ENCODE measurements around the gene NCAPG2. TPM values are rescaled to one million over a fixed set of nuclear protein-coding genes. Genes with fewer than 3 reads are reported as not detected.

NCAPG2 gene
- total and polyA plus RNA-seq, 4 experiments from 2014 or later = 7.2 to 17.9 (median 13.9) TPM

- POLR2A ChIA-PET (ENCODE audit: partially characterized antibody) = no interaction called here
- CTCF ChIA-PET (ENCODE audit: partially characterized antibody) = interaction anchor here (1.4 kb wide), 1 partner anchor 358 kb away, joined by 5 read pairs; no protein-coding TSS in a partner anchor
- no peak overlapping the region for H3K27ac ChIP-seq (ENCODE audit: low read depth, low read length)
- Mint-ChIP-seq H3K4me1 (no peaks in the 10 kb centered on the region), H3K27me3 (no peaks in the 10 kb centered on the region), H3K27ac (no peak overlapping the region), H3K9me3 (no peaks in the 10 kb centered on the region), H3K36me3 (peaks cover 0 to under 1% of the 10 kb centered on the region in 2 donors), H3K4me3 (no peak overlapping the region)
- no peaks in the 10 kb centered on the region for H3K4me1 ChIP-seq (ENCODE audit: insufficient read depth, low read length)
- intact Hi-C loops (cut with micrococcal nuclease) = no loop called here
- no peaks in the 10 kb centered on the region for H3K9me3 ChIP-seq (ENCODE audit: control insufficient read depth in 1 of 2, low read length in 2 of 2)
- no peaks in the 10 kb centered on the region for H3K36me3 ChIP-seq (ENCODE audit: insufficient read depth, low read length)
- H3K27me3 ChIP-seq (ENCODE audit: insufficient read depth, low read length) = no peaks in the 10 kb centered on the region
- DNase-seq = no peak
- no peak overlapping the region for H3K4me3 ChIP-seq (ENCODE audit: low read length in 2 of 2)
Observed at GRCh38 chr7:158618745-158619140, 85.9 kb downstream of the NCAPG2 start.

GRCh38 chr7:158617737-158618128 lies 86.9 kb downstream of the NCAPG2 start:
- no peak for DNase-seq
- Mint-ChIP-seq H3K36me3 (no peaks in the 10 kb centered on the region), H3K27ac (no peak overlapping the region), H3K4me1 (peaks cover 0 to 10% (median 1%) of the 10 kb centered on the region in 4 donors), H3K9me3 (no peaks in the 10 kb centered on the region), H3K27me3 (no peaks in the 10 kb centered on the region), H3K4me3 (no peak overlapping the region)
- Histone ChIP-seq H3K4me3 (ENCODE audit: low read length in 2 of 2) (no peak overlapping the region), H3K27me3 (ENCODE audit: insufficient read depth, low read length) (no peaks in the 10 kb centered on the region), H3K9me3 (ENCODE audit: control insufficient read depth in 1 of 2, low read length in 2 of 2) (no peaks in the 10 kb centered on the region), H3K27ac (ENCODE audit: low read depth, low read length) (no peak overlapping the region), H3K4me1 (ENCODE audit: insufficient read depth, low read length) (no peaks in the 10 kb centered on the region), H3K36me3 (ENCODE audit: insufficient read depth, low read length) (no peaks in the 10 kb centered on the region)
- ChIA-PET POLR2A (ENCODE audit: partially characterized antibody) (no interaction called here), CTCF (ENCODE audit: partially characterized antibody) (no interaction called here)
- intact Hi-C loops (cut with micrococcal nuclease) = no loop called here

- Mint-ChIP-seq H3K36me3 (no peaks in the 10 kb centered on the region), H3K27ac (no peak overlapping the region), H3K9me3 (no peaks in the 10 kb centered on the region), H3K4me1 (peaks cover 0 to 10% (median 1%) of the 10 kb centered on the region in 4 donors), H3K4me3 (no peak overlapping the region), H3K27me3 (no peaks in the 10 kb centered on the region)
- no peaks in the 10 kb centered on the region for H3K27me3 ChIP-seq (ENCODE audit: insufficient read depth, low read length)
- POLR2A ChIA-PET (ENCODE audit: partially characterized antibody) = no interaction called here
- no peaks in the 10 kb centered on the region for H3K36me3 ChIP-seq (ENCODE audit: insufficient read depth, low read length)
- CTCF ChIA-PET (ENCODE audit: partially characterized antibody) = no interaction called here
- no peaks in the 10 kb centered on the region for H3K4me1 ChIP-seq (ENCODE audit: insufficient read depth, low read length)
- no peak overlapping the region for H3K4me3 ChIP-seq (ENCODE audit: low read length in 2 of 2)
- intact Hi-C loops (cut with micrococcal nuclease) = no loop called here
- no peak overlapping the region for H3K27ac ChIP-seq (ENCODE audit: low read depth, low read length)
- no peak for DNase-seq
- H3K9me3 ChIP-seq (ENCODE audit: control insufficient read depth in 1 of 2, low read length in 2 of 2) = no peaks in the 10 kb centered on the region
Observed at GRCh38 chr7:158616050-158616449, 88.6 kb downstream of the NCAPG2 start.

- no peaks in the 10 kb centered on the region for H3K27me3 Mint-ChIP-seq
- Histone ChIP-seq H3K36me3 (ENCODE audit: insufficient read depth, low read length) (no peaks in the 10 kb centered on the region), H3K9me3 (ENCODE audit: control insufficient read depth in 1 of 2, low read length in 2 of 2) (no peaks in the 10 kb centered on the region), H3K4me1 (ENCODE audit: insufficient read depth, low read length) (no peaks in the 10 kb centered on the region), H3K4me3 (ENCODE audit: low read length in 2 of 2) (no peak overlapping the region), H3K27me3 (ENCODE audit: insufficient read depth, low read length) (no peaks in the 10 kb centered on the region), H3K27ac (ENCODE audit: low read depth, low read length) (no peak overlapping the region)
- POLR2A ChIA-PET (ENCODE audit: partially characterized antibody) = no interaction called here
- H3K9me3 Mint-ChIP-seq = no peaks in the 10 kb centered on the region
- no peak overlapping the region for H3K4me3 Mint-ChIP-seq
- CTCF ChIA-PET (ENCODE audit: partially characterized antibody) = interaction anchor here (1.1 kb wide), 1 partner anchor 362 kb away, joined by 3 read pairs; no protein-coding TSS in a partner anchor
- intact Hi-C loops (cut with micrococcal nuclease) = no loop called here
- H3K4me1 Mint-ChIP-seq = peaks cover 0 to 10% (median 1%) of the 10 kb centered on the region in 4 donors
- no peak overlapping the region for H3K27ac Mint-ChIP-seq
- H3K36me3 Mint-ChIP-seq = no peaks in the 10 kb centered on the region
- no peak for DNase-seq
Observed at GRCh38 chr7:158614700-158615099, 89.9 kb downstream of the NCAPG2 start.

- Mint-ChIP-seq H3K4me1 (peaks cover 0 to 10% (median 1%) of the 10 kb centered on the region in 4 donors), H3K4me3 (no peak overlapping the region), H3K27me3 (no peaks in the 10 kb centered on the region), H3K27ac (peak overlapping the region in 1 of 7 donors; percentile 23), H3K36me3 (no peaks in the 10 kb centered on the region), H3K9me3 (no peaks in the 10 kb centered on the region)
- Histone ChIP-seq H3K4me1 (ENCODE audit: insufficient read depth, low read length) (no peaks in the 10 kb centered on the region), H3K27me3 (ENCODE audit: insufficient read depth, low read length) (no peaks in the 10 kb centered on the region), H3K9me3 (ENCODE audit: control insufficient read depth in 1 of 2, low read length in 2 of 2) (no peaks in the 10 kb centered on the region), H3K27ac (ENCODE audit: low read depth, low read length) (no peak overlapping the region), H3K4me3 (ENCODE audit: low read length in 2 of 2) (no peak overlapping the region), H3K36me3 (ENCODE audit: insufficient read depth, low read length) (no peaks in the 10 kb centered on the region)
- CTCF ChIA-PET (ENCODE audit: partially characterized antibody) = no interaction called here
- DNase-seq = no peak
- intact Hi-C loops (cut with micrococcal nuclease) = no loop called here
- POLR2A ChIA-PET (ENCODE audit: partially characterized antibody) = no interaction called here
Observed at GRCh38 chr7:158613481-158613880, 91.1 kb downstream of the NCAPG2 start.

GRCh38 chr7:158612546-158612945 lies 92.1 kb downstream of the NCAPG2 start:
- Histone ChIP-seq H3K9me3 (ENCODE audit: control insufficient read depth in 1 of 2, low read length in 2 of 2) (no peaks in the 10 kb centered on the region), H3K4me3 (ENCODE audit: low read length in 2 of 2) (no peak overlapping the region), H3K4me1 (ENCODE audit: insufficient read depth, low read length) (no peaks in the 10 kb centered on the region), H3K27me3 (ENCODE audit: insufficient read depth, low read length) (no peaks in the 10 kb centered on the region), H3K27ac (ENCODE audit: low read depth, low read length) (no peak overlapping the region), H3K36me3 (ENCODE audit: insufficient read depth, low read length) (no peaks in the 10 kb centered on the region)
- Mint-ChIP-seq H3K36me3 (no peaks in the 10 kb centered on the region), H3K9me3 (no peaks in the 10 kb centered on the region), H3K27me3 (no peaks in the 10 kb centered on the region), H3K27ac (peak overlapping the region in 1 of 7 donors; percentile 0), H3K4me1 (peaks cover 0 to 10% (median 1%) of the 10 kb centered on the region in 4 donors), H3K4me3 (no peak overlapping the region)
- DNase-seq = no peak
- intact Hi-C loops (cut with micrococcal nuclease) = no loop called here
- ChIA-PET POLR2A (ENCODE audit: partially characterized antibody) (no interaction called here), CTCF (ENCODE audit: partially characterized antibody) (no interaction called here)

GRCh38 chr7:158611541-158611940 lies 93.1 kb downstream of the NCAPG2 start:
- Histone ChIP-seq H3K4me1 (ENCODE audit: insufficient read depth, low read length) (no peaks in the 10 kb centered on the region), H3K4me3 (ENCODE audit: low read length in 2 of 2) (no peak overlapping the region), H3K27me3 (ENCODE audit: insufficient read depth, low read length) (no peaks in the 10 kb centered on the region), H3K36me3 (ENCODE audit: insufficient read depth, low read length) (no peaks in the 10 kb centered on the region), H3K9me3 (ENCODE audit: control insufficient read depth in 1 of 2, low read length in 2 of 2) (no peaks in the 10 kb centered on the region), H3K27ac (ENCODE audit: low read depth, low read length) (no peak overlapping the region)
- ChIA-PET CTCF (ENCODE audit: partially characterized antibody) (no interaction called here), POLR2A (ENCODE audit: partially characterized antibody) (no interaction called here)
- Mint-ChIP-seq H3K4me3 (no peak overlapping the region), H3K27me3 (no peaks in the 10 kb centered on the region), H3K9me3 (no peaks in the 10 kb centered on the region), H3K36me3 (no peaks in the 10 kb centered on the region), H3K4me1 (peaks cover 0 to 10% (median 1%) of the 10 kb centered on the region in 4 donors), H3K27ac (peak overlapping the region in 1 of 7 donors; percentile 62)
- intact Hi-C loops (cut with micrococcal nuclease) = no loop called here
- DNase-seq = no peak

All from CD4-positive, alpha-beta memory T cell (primary cell).